Naive thymus-derived CD4-positive, alpha-beta T cell (primary cell): ENCODE measurements around the gene CCDC102A. TPM values are rescaled to one million over a fixed set of nuclear protein-coding genes. Genes with fewer than 3 reads are reported as not detected.

ENCODE experiments used
- ATAC-seq: fragments of 150-1000 bp; cut with Tn5 transposase; 2 replicates; pipeline ENCODE4 v1.10.0; 2021; ENCODE audit warnings: mild to moderate bottlenecking, moderate library complexity
- CTCF ChIA-PET: fragments of 350-600 bp; sonication (Branson Sonifier 250); formaldehyde crosslinking; loops from one replicate; lab custom pipeline; 2021; ENCODE audit warnings: antibody characterized with exemption; lab: Charles Lee
- POLR2A ChIA-PET: fragments of 350-600 bp; sonication (Branson Sonifier 250); formaldehyde crosslinking; loops from one replicate; lab custom pipeline; 2021; ENCODE audit warnings: antibody characterized with exemption, inconsistent platforms; lab: Charles Lee
- DNase-seq, 9 donors: peaks; one replicate each; pipeline versions ENCODE4 v3.0.0 to v3.0.0-alpha.2; 2020 to 2022; ENCODE audit warnings: mixed read lengths in 1 of 9
- H3K27ac ChIP-seq: one replicate; pipeline ENCODE4 v1.7.0; 2013; ENCODE audit warnings: mild to moderate bottlenecking, low read depth, low read length, moderate library complexity
- H3K27me3 ChIP-seq, 2 donors: one replicate each; pipeline ENCODE4 v1.7.0; 2013; ENCODE audit warnings: low read length in 2 of 2, mild to moderate bottlenecking in 2 of 2, moderate library complexity in 2 of 2; ENCODE audit not compliant: control insufficient read depth in 2 of 2, insufficient read depth in 2 of 2
- H3K36me3 ChIP-seq, 3 experiments: 1 replicate in 2 of 3; 2 replicates in 1 of 3; pipeline ENCODE4 v1.7.0; 2013; ENCODE audit warnings: low read length in 3 of 3, mild to moderate bottlenecking in 3 of 3, moderate library complexity in 1 of 3; ENCODE audit not compliant: insufficient read depth in 3 of 3, control insufficient read depth in 2 of 3
- H3K4me1 ChIP-seq, 2 donors: one replicate each; pipeline ENCODE4 v1.7.0; 2013; ENCODE audit warnings: low read length in 2 of 2, mild to moderate bottlenecking in 2 of 2, moderate library complexity in 1 of 2; ENCODE audit not compliant: control insufficient read depth in 2 of 2, insufficient read depth in 2 of 2
- H3K4me3 ChIP-seq: 2 replicates; pipeline ENCODE4 v1.7.0; 2013; ENCODE audit warnings: mild to moderate bottlenecking, low read length
- H3K9me3 ChIP-seq, 3 experiments: 1 replicate in 2 of 3; 2 replicates in 1 of 3; pipeline ENCODE4 v1.7.0; 2013; ENCODE audit warnings: low read length in 3 of 3; ENCODE audit not compliant: control insufficient read depth in 2 of 3
- H3K27ac Mint-ChIP-seq, 9 donors: one replicate each; pipeline ENCODE4 v1.8.0; 2020 to 2022; ENCODE audit warnings: mixed read lengths in 9 of 9, mild to moderate bottlenecking in 8 of 9, moderate library complexity in 5 of 9, inconsistent platforms in 2 of 9
- H3K27me3 Mint-ChIP-seq, 5 donors: one replicate each; pipeline ENCODE4 v1.8.0; 2021 to 2022; ENCODE audit warnings: mixed read lengths in 5 of 5, mild to moderate bottlenecking in 1 of 5
- H3K36me3 Mint-ChIP-seq, 5 donors: one replicate each; pipeline ENCODE4 v1.8.0; 2020 to 2022; ENCODE audit warnings: mixed read lengths in 5 of 5, mild to moderate bottlenecking in 3 of 5, inconsistent platforms in 1 of 5
- H3K4me1 Mint-ChIP-seq, 7 donors: one replicate each; pipeline ENCODE4 v1.8.0; 2020 to 2022; ENCODE audit warnings: mixed read lengths in 7 of 7, mild to moderate bottlenecking in 3 of 7, inconsistent platforms in 1 of 7
- H3K4me3 Mint-ChIP-seq, 10 donors: one replicate each; pipeline ENCODE4 v1.8.0; 2020 to 2022; ENCODE audit warnings: mild to moderate bottlenecking in 10 of 10, mixed read lengths in 10 of 10, moderate library complexity in 6 of 10, inconsistent platforms in 2 of 10
- H3K9me3 Mint-ChIP-seq, 11 donors: one replicate each; pipeline ENCODE4 v1.8.0; 2020 to 2022; ENCODE audit warnings: mixed read lengths in 11 of 11, mild to moderate bottlenecking in 4 of 11, inconsistent platforms in 1 of 11, moderate library complexity in 1 of 11
- intact Hi-C, 2 donors: fragments of 100-400 bp; cut with micrococcal nuclease; formaldehyde crosslinking; loops; one replicate each; pipeline ENCODE4 v1.15.1; 2023
- polyA plus RNA-seq, 2 donors: library from polyadenylated mRNA; unstranded; fragments of 300-500 nt; fragmentation: Illumina TruSeq; gene quantifications; one replicate each; pipeline ENCODE4 v1.2.3, GENCODE V29; 2021
- total RNA-seq, 6 experiments: library from RNA in 5 of 6; stranded (reverse) in 5 of 6; gene quantifications; 1 replicate in 5 of 6; 2 replicates in 1 of 6; pipeline ENCODE4 v1.2.3 and lab custom pipeline; 2021 to 2026

CCDC102A gene
- total and polyA plus RNA-seq, 7 experiments from 2014 or later, result 3.0 to 12.7 (median 7.1) TPM

- H3K4me1 ChIP-seq, result peaks cover 9 to 17% of the 10 kb centered on the region in 2 donors
- no peak overlapping the region for H3K4me3 ChIP-seq
- no peaks in the 10 kb centered on the region for H3K36me3 Mint-ChIP-seq
- peaks cover 0 to 16% (median 0%) of the 10 kb centered on the region in 5 donors for H3K27me3 Mint-ChIP-seq
- H3K27ac ChIP-seq, result no peak overlapping the region
- no peaks in the 10 kb centered on the region for H3K27me3 ChIP-seq
- no peaks in the 10 kb centered on the region for H3K36me3 ChIP-seq
- H3K27ac Mint-ChIP-seq, result no peak overlapping the region
- peak overlapping the region in 2 of 10 donors; percentile 14 to 61 for H3K4me3 Mint-ChIP-seq
- ChIA-PET CTCF (interaction anchor here (0.8 to 2.7 kb wide), 2 partner anchors 9 to 36 kb away, joined by 3 to 7 read pairs; no protein-coding TSS in a partner anchor), POLR2A (no interaction called here)
- intact Hi-C loops, result no loop called here
- DNase-seq (no peak), ATAC-seq (no peak)
- H3K4me1 Mint-ChIP-seq, result peaks cover 11 to 34% (median 24%) of the 10 kb centered on the region in 7 donors
- no peaks in the 10 kb centered on the region for H3K9me3 ChIP-seq
- no peaks in the 10 kb centered on the region for H3K9me3 Mint-ChIP-seq
Measured at GRCh38 chr16:57483725-57484514, 52.5 kb downstream of the CCDC102A start.

DNA sequence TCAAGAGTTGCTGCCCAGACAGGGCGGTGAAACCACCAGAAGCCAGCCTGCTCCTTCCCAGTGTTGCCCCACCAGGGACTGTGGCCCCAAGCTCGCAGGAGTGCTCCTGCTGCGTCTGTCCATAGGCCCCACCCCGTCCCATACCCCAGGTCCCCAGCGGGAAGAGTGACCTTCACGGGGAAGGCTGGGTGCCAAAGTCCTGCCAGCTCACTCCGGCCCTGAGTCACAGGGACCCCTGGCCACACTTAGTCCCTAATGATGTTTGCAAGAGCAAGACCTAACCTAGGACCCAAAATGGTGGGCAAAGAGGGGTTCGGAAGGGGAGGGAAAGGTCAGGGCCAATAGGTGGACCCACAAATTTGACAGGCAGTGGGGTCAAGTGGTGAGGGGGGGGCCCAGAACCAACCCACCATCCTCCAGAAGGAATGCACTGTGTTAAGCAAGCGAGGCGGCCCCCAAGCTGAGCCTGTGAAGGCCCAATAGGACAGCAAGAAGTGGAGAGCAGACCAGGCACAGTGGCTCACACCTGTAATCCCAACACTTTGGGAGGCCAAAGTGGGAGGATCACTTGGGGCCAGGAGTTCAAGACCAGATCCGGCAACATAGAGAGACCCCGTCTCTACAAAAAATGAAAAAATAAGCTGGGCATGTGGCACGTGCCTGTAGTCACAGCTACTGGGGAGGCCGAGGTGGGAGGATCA lies 53.4 kb downstream of the CCDC102A start:
- Histone ChIP-seq H3K36me3 (no peaks in the 10 kb centered on the region), H3K4me1 (peaks cover 9 to 17% of the 10 kb centered on the region in 2 donors), H3K9me3 (no peaks in the 10 kb centered on the region), H3K4me3 (no peak overlapping the region), H3K27me3 (no peaks in the 10 kb centered on the region), H3K27ac (no peak overlapping the region)
- ChIA-PET CTCF (no interaction called here), POLR2A (no interaction called here)
- ATAC-seq (no peak), DNase-seq (no peak)
- no peaks in the 10 kb centered on the region for H3K9me3 Mint-ChIP-seq
- H3K27me3 Mint-ChIP-seq, result peaks cover 0 to 12% (median 0%) of the 10 kb centered on the region in 5 donors
- no peaks in the 10 kb centered on the region for H3K36me3 Mint-ChIP-seq
- peak overlapping the region in 1 of 9 donors; percentile 33 for H3K27ac Mint-ChIP-seq
- intact Hi-C loops, result no loop called here
- no peak overlapping the region for H3K4me3 Mint-ChIP-seq
- peaks cover 11 to 31% (median 24%) of the 10 kb centered on the region in 7 donors for H3K4me1 Mint-ChIP-seq

DNA sequence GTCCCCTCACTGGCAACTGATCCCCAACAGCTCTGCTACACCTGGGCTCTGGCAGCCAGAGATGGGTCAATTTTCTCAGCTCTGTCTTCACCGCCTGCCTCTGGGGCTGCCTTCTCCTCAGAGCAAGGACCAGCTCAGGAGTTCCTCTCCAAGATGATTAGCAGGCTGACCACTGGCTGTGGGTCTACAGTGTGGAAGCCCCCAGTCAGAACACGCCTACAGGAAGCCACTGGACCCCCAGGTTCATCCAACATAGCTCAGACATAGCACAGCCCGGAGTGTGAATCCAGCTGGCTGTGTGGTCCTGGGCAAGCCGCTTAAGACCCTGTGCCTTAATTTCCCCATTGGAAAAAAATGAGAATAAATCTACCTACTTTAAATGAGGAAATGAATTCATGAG lies 55.0 kb downstream of the CCDC102A start:
- Mint-ChIP-seq H3K36me3 (no peaks in the 10 kb centered on the region), H3K4me1 (peaks cover 9 to 30% (median 22%) of the 10 kb centered on the region in 7 donors), H3K27ac (peak overlapping the region in 1 of 9 donors; percentile 65), H3K4me3 (no peak overlapping the region), H3K9me3 (no peaks in the 10 kb centered on the region), H3K27me3 (peaks cover 0 to 12% (median 0%) of the 10 kb centered on the region in 5 donors)
- Histone ChIP-seq H3K36me3 (no peaks in the 10 kb centered on the region), H3K27me3 (no peaks in the 10 kb centered on the region), H3K4me1 (peaks cover 5 to 15% of the 10 kb centered on the region in 2 donors), H3K27ac (no peak overlapping the region), H3K4me3 (no peak overlapping the region), H3K9me3 (no peaks in the 10 kb centered on the region)
- intact Hi-C loops, result no loop called here
- no peak for DNase-seq
- POLR2A ChIA-PET, result no interaction called here
- no peak for ATAC-seq
- CTCF ChIA-PET, result no interaction called here

DNA sequence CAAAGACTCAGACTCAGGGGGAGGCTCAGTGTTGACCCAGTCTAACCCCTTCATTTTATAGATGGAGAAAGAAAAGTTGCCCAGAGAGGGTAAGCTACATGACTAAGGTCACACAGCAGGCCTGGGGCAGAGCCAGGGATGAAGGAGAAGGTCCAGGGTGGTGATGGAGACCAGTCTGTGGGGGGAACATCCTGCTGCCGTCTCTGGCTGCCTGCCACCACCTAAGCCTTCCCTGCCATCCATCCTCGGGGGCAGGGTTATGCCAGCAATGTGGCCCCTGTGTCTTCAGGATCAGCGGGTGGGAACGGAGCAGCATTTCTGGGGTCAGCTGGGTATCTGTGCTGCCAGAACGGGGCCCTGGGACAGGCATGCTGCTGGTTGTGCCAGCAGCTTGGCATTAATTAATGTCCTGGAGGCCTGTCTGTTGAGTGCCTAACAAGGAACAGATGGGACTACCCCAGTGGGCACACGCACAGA lies 55.6 kb downstream of the CCDC102A start:
- Histone ChIP-seq H3K4me1 (peaks cover 11 to 19% of the 10 kb centered on the region in 2 donors), H3K9me3 (no peaks in the 10 kb centered on the region), H3K27ac (no peak overlapping the region), H3K4me3 (no peak overlapping the region), H3K27me3 (no peaks in the 10 kb centered on the region), H3K36me3 (no peaks in the 10 kb centered on the region)
- Mint-ChIP-seq H3K27ac (no peak overlapping the region), H3K9me3 (no peaks in the 10 kb centered on the region), H3K27me3 (peaks cover 0 to 11% (median 0%) of the 10 kb centered on the region in 5 donors), H3K4me3 (no peak overlapping the region), H3K36me3 (no peaks in the 10 kb centered on the region), H3K4me1 (peaks cover 12 to 35% (median 25%) of the 10 kb centered on the region in 7 donors)
- POLR2A ChIA-PET, result interaction anchor here (2.0 kb wide), 1 partner anchor 18 kb away, joined by 8 read pairs; the partner anchor contains the start of gene POLR2C
- DNase-seq (no peak), ATAC-seq (no peak)
- CTCF ChIA-PET, result no interaction called here
- intact Hi-C loops, result no loop called here

- H3K27ac Mint-ChIP-seq, result no peak overlapping the region
- no peaks in the 10 kb centered on the region for H3K36me3 ChIP-seq
- DNase-seq, result no peak
- POLR2A ChIA-PET, result interaction anchor here (2.0 kb wide), 1 partner anchor 18 kb away, joined by 8 read pairs; the partner anchor contains the start of gene POLR2C
- H3K4me1 ChIP-seq, result peaks cover 7 to 13% of the 10 kb centered on the region in 2 donors
- H3K27me3 ChIP-seq, result no peaks in the 10 kb centered on the region
- peaks cover 0 to 6% (median 0%) of the 10 kb centered on the region in 5 donors for H3K27me3 Mint-ChIP-seq
- no peaks in the 10 kb centered on the region for H3K36me3 Mint-ChIP-seq
- H3K27ac ChIP-seq, result no peak overlapping the region
- no peaks in the 10 kb centered on the region for H3K9me3 ChIP-seq
- no peaks in the 10 kb centered on the region for H3K9me3 Mint-ChIP-seq
- CTCF ChIA-PET, result interaction anchor here (0.6 kb wide), 1 partner anchor 414 kb away, joined by 3 read pairs; no protein-coding TSS in a partner anchor
- intact Hi-C loops, result no loop called here
- ATAC-seq, result no peak
- H3K4me3 ChIP-seq, result no peak overlapping the region
- H3K4me3 Mint-ChIP-seq, result peak overlapping the region in 1 of 10 donors; percentile 30
- H3K4me1 Mint-ChIP-seq, result peaks cover 13 to 29% (median 20%) of the 10 kb centered on the region in 7 donors
Measured at GRCh38 chr16:57479976-57480753, 56.2 kb downstream of the CCDC102A start.
